HG03139 (cell line): ENCODE data around the gene RNF123.
A peak's percentile ranks its signal among the peaks of the same experiment; 100 is the strongest.

Experiments used
- ATAC-seq: cut with Tn5 transposase; IDR thresholded peaks from one replicate; pipeline ENCODE4 v1.9.1; 2021; ENCODE audit not compliant: unreplicated experiment

RNF123 gene

DNA sequence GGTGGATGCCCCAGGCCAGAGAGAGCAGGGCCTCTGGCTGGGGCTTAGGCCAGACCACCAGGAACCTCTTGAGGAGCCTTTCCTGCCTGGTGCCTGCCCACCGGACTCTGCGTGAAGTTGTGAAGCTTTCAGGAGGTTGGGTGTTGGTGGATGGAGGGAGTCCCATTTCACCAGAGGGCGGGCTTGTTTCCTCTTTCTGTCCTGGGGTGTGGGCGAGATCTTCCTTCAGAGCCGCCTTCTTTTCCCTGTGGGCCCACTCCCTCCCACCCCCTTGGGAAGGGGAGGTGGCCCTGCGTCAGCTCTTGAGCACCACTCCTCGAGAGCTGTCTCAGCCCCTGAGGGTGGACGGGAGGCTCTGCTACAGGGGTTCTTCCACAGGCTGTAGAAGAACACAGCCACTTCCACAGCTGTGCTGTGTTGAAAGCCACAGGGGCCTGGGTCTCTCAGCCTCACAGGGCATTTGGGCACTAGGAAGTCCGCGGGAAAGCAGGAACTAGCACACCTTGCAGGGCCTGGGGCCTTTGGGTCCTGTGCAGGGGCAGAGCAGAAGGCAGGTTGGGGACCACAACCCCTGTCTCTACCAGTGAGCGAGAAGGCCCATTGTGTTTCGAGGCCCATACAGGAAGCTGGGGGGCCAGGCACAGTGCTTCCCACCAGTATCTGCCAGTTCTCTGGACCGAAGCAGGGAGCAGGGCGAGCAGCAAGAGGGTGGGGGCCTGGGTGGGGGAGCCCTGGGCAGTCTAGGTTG, 28.0 kb downstream of the RNF123 start:
- no peak for ATAC-seq

- ATAC-seq: no peak
Measured at GRCh38 chr3:49717959-49718857, 28.9 kb downstream of the RNF123 start.

DNA sequence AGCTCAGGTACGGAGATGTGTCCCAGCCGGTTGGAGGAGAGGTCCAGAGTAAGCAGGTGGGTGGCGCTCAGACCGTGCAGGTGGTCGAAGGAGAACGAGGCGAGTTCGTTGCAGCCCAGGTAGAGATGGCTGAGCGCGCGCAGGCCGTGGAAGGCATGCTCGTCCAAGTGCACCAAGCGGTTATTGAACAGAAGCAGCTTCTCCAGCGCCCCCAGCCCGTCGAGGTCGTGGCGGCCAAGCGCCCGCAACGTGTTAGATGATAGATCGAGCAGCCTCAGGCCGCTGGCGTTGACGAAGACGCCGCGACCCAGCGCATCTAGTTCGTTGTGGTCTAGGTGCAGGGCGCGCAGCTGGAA, 29.5 kb downstream of the RNF123 start:
- ATAC-seq: no peak

DNA sequence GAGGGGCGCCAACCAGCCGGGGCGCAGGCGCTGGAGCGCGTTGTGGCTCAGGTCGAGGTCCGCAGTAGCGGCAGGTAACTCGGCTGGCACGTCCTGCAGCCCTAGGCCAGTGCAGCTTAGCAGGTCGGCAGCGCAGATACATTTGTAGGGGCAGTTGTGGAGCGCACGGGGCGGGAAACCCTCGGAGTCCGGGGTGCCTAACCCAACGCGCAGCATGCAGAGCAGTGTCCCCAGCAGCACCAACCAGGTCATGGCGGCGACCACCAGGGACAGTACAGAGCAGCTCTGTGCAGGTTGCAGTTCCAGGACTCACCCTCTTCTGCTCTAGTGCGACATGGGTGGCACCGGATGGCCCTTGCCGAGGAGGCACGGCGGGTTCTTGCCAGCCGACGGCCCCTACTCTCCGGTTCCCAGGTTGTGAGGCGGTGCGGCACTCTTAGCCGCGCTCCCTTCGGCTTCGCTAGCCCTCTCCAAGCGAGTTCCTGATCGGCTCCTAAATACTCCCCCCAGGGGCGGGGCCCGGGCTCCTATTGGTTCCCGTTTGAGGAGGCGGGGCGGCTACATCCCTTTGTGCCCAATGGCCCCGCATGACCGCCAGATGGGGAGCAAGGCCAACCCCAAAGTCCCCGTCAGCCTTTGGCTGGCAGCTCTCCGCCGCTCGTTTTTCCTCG, 30.0 kb downstream of the RNF123 start, which contains the start of gene AMIGO3:
Gene AMIGO3, minus strand, starts transcription at position 471 of the 671 bp plus-strand sequence. Its CDS starts 219 bp downstream, at position 252.
- peak; percentile 39 for ATAC-seq

DNA sequence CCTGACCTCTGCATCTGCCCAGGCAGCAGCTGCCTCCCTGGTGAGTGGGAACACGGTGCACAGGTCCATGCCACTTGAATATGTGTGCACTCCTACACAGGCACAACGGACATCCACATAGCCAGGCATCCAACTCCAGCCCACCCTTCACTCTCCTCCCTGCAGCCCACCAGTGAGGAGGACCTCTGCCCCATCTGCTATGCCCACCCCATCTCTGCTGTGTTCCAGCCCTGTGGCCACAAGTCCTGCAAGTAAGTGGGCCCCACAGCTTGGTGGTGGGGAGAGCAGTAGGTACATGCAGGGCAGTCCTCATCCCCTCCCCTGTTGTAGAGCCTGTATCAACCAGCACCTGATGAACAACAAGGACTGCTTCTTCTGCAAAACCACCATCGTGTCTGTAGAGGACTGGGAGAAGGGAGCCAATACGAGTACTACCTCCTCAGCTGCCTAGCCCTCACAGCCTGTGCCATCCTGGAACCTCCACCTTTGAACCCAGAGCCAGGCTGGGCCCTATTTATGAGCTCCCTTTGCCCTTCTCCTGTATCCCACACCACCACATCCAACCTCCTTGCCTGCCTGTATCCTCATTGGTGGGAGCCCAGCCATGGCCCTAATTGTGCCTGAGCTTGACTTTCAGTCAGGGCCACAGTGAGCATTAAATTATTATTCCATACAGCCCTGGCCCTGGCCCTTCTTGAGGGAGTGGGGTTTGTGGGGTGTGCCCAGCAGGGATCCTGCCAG, 31.7 kb downstream of the RNF123 start:
- no peak for ATAC-seq

GRCh38 chr3:49721596-49721895, 32.2 kb downstream of the RNF123 start:
- no peak for ATAC-seq

DNA sequence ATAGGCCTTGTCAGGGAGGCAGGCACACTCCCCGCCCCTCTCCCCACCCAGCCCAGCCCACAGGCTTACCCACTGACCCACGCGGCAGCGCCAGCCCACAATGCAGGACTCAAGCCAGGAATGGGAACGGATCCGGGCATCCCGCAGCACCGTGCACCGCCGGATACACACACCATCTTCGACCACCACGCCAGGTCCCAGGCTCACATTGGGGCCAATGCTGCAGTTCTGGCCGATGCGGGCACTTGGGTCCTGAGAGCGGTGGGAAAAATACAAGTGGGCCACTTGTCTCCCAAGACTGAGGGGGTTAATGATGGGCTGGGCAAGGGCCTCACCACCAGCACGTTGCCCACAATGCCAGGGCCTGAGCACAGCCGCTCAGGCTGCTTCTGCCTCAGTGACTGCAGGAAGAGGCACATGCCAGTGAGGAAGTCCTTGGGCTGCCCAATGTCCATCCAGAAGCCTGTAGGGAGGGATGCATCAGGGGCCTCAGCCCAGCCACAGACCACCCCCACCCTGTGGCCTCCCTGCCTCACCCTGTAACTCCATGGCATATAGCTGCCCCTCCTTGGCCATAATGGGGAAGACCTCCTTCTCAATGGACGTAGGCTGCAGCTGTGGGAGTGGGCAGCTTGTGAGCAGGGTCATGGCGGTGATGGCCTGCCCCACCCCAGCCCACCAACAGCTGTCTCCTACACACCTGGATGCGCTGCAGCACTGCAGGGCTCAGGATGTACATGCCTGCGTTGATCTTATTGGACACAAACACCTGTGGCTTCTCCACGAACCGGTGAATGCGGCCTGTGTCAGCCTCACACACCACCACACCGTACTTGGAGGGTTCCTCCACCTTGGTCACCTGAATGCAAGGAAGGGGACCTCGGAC, 32.8 kb downstream of the RNF123 start:
- ATAC-seq: no peak

DNA sequence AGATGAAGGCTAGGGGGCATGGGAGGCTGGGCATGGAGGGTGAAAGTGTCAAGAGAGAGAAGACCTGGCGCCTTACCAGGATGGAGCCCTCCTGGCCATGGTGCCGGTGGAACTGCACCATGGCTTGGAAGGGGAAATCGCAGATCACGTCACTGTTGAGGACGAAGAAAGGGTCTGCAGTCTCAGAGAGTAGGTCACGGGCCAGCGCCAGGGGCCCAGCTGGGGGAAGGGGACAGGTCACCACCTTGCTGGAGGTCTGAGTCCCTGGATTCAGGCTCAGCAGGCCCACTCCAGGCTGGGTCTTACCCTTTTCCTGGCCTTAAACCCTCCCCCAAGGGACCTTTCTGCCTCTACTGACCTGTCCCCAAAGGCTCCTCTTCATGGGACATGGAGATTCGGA, 33.5 kb downstream of the RNF123 start:
- ATAC-seq: no peak

DNA sequence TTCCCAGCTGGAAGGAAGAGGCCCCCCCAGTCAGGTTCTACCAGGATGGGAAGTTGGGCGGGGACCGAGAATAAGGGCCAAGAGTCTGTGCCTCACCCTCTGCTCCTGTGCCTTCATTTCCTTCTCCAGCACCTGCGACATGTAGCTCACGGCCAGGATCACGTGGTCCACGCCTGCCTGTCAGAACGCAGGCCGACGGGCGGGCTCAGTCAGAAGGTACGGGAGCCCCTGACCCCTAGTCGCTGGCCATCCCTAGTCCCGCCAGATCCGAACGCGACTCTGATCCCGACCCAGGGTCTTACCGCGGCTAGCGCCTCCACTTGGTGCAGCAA, 33.9 kb downstream of the RNF123 start:
- ATAC-seq: no peak

DNA sequence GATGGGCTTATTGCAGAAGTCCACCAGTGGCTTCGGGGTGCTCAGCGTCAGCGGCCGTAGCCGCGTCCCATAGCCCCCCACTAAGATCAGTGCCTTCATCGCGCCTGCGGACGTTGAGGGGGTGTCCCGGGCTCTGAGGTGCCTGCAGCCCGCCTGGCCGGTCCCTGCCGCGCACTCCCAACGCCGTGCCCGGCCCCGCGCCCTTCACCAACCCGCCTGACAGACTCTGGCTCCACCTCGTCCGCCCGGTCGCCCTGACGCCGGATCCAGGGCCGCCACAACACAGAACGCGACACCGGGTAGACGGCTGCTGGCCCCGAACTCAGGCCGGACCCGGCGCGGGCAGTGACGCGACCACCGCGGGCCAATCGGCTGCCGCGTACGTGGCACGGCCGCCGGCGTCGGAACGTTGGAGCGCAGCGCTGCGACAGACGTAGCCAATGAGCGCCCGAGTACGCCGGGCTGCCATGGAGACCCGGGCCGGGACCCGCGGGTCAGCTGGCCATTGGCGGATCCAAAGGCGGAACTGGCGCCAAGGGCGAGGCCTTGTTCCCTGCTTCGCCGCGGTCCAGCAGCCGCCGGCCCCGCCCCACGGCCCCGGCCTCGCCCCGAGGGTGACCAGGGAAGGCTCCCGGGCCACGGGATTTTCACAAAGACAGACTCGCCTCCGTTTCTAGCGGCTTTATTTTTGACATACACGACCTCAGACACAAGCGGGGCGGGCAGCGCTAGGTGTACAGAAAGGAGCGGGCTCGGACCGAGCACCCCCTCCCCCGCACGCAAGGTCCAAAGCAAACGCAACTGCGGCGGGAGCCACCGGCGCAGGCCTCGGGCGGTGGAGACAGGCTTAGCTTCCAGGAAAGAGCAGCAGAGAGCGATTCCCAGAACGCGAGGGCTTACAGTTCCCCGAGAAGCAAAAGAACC, 34.5 kb downstream of the RNF123 start, which contains the start of gene GMPPB:
Gene GMPPB, minus strand, starts transcription at position 324 of the 924 bp plus-strand sequence. Its CDS starts 225 bp downstream, at position 99.
- peak; percentile 75 for ATAC-seq

- ATAC-seq: no peak
Measured at GRCh38 chr3:49724586-49724985, 35.2 kb downstream of the RNF123 start.

DNA sequence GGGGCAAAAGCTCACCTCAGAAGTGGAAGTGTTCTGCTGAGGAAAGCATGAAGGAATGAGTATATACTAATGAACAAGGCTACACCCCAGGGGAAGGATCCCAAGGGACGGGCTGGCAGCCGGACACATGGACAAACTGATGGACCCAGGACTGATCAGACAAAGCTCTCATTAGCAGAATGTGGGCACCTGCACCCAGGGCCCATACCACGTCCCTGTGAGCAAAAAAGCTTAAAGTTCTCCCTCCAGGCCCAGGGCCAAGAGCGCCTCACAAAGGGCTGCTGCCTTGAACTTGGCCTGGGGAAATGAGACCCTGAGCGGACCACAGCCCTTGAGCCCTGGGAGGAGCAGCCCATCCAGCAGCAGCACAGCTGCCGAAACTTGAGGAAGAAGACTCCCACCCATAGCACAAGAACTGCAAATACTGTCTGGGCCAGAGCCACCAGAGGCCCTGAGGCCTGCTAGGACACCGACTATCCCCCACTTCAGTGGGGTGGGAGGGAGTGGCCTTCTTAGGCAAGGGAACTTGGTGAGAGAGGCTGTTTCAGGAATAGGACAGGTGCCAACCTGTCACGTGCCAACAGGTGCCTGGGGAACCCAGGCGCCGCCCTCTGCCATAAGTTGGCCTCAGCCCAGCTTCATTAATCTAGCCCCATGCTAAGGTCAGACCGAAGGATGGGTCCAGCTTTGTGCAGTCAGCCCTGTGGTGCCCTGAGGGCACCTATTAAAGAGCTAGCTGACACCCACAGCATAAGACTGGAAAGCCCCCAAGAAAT, 36.7 kb downstream of the RNF123 start:
- ATAC-seq: no peak

- ATAC-seq: no peak
Measured at GRCh38 chr3:49727154-49727923, 38.0 kb downstream of the RNF123 start.

GRCh38 chr3:49727924-49728361, 38.6 kb downstream of the RNF123 start:
- no peak for ATAC-seq

DNA sequence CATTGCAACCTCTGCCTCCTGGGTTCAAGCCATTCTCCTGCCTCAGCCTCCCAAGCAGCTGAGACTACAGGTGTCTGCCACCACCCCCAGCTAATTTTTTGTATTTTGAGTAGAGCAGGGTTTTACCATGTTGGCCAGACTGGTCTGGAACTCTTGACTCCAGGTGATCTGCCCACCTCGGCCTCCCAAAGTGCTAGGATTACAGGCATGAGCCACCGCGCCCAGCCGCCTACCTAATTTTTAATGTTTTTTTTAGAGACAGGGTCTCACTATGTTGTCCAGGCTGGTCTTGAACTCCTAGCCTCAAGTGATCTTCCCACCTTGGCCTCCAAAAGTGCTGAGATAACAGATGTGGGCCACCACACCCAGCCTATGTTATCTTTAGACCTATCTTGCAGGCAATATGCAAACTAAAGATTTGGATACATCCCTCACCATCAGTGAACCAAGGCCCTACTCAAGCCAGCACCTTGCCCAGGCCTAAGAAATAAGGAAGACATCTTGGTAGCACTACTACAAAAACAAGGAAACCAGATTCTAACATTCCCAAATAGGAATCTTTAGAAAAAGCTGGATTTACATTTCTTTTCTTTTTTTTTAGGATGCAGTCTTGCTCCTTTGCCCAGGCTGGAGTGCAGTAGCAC, 40.7 kb downstream of the RNF123 start:
- ATAC-seq: no peak

- ATAC-seq: no peak
Measured at GRCh38 chr3:49732597-49732996, 43.2 kb downstream of the RNF123 start.

DNA sequence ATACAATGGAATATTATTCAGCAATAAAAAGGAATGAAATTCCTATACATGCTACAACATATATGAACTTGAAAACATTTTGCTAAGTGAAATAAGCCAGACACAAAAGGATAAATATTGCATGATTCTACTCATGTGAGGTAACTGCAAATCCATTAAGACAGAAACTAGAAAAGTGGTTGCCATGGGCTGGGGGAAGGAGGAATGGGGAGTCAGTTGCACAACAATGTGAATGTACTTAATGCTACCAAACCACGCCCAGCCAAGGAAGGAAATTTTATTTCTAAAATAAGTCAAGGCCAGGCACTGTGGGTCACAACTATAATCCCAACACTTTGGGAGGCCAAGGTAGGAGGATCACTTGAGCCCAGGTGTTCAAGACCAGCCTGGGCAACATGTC, 44.2 kb downstream of the RNF123 start:
- ATAC-seq: no peak
